Stimulated activated CD8-positive, alpha-beta memory T cell treated with anti-CD3 and anti-CD28 coated beads, Interleukin-12 subunit alpha, Interleukin-12 subunit beta, amount 100 ng/mL, for 1 hour (primary cell): ENCODE data around the gene UNC119.

ENCODE experiments used
- DNase-seq: peaks from one replicate; pipeline ENCODE4 v3.0.0-alpha.2; 2020; ENCODE audit warnings: low read depth

UNC119 gene

DNA sequence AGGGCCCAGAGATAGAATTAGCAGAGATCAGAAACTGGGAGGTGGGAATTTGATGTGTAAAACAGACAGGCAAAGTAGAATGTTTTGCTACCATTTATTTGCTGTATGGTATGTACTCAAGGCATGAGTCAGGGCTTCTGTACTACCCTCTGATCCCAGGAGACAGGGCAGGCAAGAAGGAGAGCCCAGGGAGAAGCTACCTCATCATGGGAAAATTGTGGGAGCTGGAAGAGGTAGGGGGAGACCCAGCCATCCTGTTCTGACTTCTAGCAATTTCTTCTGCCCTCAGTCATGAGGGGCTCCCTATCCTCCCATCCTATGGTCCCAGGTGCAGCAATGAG is 20.6 kb upstream of the UNC119 start:
- DNase-seq, result no peak

DNA sequence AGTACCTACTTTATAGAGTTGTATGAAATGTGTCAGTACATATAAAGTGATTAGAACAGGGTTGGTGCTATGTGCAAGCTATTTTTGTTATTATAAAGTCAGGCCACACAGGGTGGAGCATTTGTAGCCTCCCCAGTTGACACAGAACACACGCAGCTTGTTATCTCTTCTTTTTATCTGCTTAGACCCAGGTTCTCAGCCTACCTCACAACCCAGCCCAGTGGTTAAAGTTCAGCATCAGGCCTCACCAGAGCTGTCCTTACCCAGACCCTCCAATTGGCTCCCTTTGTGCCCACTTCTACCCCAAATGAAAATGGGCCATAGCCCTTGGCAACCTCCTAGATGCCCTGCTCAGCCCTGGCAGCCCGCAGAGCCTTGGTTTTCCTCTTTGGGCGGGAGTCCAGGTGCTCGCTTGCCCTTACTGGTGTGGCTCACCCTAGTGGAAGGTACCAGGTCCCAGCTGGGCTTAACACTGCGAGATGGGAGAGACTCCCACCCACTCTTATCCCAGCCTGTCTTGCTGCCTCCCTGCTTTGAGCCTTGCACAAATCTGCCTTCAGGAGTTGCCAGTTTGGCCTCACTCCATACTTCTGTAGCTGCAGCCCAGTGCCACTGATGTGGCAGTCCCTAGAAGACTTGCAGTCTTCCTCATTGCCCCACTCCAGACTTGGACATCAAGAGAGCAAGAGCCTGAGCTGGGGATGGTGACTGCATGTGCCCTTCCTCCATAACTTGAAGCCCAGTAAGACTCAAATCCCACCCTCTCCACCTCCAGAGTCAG is 20.0 kb upstream of the UNC119 start:
- no peak for DNase-seq

DNA sequence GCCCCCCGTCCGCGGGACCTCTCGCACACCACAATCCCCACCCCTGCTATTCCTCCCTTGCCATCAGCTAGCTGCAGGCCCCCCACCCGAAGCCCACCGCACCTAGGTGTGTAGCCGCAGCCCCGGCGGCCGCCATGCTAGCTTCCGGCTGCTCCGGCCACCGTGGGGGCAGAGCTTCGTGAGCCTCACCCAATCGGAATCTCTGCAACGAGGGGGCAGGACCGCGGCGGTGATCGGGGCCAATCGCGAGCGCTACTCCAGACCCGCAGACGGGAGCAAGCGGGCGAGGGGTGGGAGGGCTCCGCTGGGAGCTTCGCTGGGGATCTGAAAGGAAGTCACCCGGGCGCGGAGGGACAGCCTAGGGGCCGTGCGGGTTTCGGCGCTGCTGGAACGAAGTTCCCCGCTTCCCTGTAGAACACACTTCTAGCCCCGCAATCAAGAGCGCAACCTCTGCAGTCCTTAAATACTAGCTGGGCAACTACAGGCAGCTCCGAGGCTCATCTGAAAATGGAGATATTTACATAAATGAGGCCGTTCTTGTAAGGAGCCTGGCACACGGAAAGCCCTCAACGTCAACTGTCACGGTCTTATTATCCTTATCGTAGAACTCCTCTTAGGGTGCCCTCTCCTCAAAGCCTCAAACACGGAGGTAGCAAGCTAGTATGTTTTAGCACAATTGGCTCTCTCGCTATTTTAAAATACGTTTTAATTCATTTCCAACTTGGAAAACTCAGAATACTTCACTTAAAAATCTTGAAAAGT is 19.1 kb upstream of the UNC119 start, which contains the start of gene PIGS:
PIGS (minus strand) TSS at position 164 of the 762 bp plus-strand sequence; CDS start at position 136, 28 bp downstream.
- peak; percentile 87 for DNase-seq

DNA sequence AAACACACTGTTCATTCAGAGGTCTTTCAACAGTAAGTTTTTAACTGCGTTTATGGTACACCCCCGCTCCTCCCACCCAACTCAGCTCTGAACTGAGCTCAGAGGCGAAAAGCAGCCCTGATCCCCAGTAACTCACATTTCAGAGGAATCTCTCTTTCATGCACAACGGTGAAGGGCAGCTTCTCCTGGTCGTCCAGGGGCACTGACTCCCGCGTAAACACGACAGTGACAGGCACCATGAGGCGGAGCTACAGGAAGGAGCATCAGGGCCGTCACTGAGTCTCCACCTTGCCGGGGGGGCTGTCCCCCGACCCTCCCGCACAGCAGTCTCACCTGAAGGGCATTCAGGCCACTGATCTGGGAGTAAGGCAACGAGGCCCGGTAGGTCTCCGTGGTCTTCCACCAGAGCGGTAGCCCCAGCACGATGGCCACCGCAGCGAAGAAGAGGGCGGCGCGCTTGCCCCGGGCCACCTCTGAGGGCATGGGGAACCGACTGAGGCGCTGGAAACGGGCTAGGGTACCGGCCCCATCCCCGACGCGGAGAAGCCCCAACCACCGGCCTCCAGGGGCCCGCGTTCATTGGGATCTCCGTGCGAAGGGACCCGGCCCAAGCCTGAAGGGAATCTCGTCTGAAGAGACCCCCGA is 18.4 kb upstream of the UNC119 start:
- peak; percentile 15 for DNase-seq

- no peak for DNase-seq
Observed at GRCh38 chr17:28569446-28569845, 17.0 kb upstream of the UNC119 start.

- DNase-seq, result no peak
Observed at GRCh38 chr17:28567604-28568003, 15.2 kb upstream of the UNC119 start.

DNA sequence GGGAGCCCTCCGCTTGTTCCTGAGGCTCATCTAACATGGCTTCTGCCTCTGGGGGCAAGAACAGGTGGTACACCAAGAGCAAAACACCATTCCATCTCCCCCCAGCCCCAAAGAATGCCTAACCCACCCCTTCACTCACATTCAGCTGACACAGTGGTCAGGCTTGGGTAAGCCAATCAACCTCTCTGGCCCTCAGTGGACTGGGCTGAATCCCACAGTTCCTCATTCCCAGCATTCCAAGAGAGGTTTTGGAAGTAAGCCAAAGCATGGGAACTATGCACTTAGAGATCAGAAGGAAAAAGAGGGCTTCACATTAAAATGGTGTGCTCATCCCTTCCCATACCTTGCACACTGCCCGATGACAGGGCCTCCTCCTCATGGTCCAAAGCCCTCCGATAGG is 11.1 kb upstream of the UNC119 start:
- no peak for DNase-seq

DNA sequence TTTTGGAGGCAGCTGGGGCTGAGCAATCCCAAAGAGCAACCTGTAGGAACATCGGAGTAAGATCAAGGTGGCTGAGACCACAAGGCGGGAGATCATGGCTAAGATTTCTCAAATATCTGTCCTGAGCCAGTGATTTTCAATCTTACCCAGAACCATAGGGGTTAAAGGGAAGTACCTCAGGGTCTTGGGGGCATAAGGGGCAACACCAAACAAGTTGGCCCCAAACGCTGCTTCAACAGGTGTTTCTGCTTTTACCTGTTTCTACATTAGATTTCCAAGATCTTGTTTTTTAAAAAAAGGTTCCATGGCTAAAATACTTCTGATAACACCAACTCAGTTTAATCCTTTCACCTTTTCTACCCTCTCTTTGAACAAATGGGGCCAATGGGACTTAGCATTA is 2.6 kb upstream of the UNC119 start:
- no peak for DNase-seq

DNA sequence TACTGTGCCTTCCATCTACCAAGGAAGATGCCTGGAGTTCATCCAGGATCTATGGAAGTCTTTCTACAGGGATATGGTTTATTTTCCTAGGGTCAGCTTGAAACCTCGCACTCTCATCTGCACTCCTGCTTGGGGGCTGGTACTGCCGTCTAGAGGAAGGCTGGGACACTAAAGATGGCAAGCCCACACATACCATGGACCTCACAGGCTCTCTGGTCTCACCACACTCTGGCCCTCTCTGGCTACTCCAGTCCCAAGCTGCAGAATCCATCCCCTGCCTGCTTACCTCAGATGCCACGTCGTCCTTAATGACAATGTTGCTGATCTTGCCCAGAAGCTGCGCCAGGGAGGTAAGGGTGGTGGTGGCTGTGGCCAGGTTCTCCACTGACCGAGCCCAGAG is 2.1 kb upstream of the UNC119 start:
- DNase-seq, result no peak

- DNase-seq, result no peak
Observed at GRCh38 chr17:28553000-28553505, 629 bp upstream of the UNC119 start.

GRCh38 chr17:28551421-28552175 is 826 bp downstream of the UNC119 start:
- DNase-seq, result no peak

GRCh38 chr17:28550858-28551257 is 1.6 kb downstream of the UNC119 start:
- no peak for DNase-seq

GRCh38 chr17:28549236-28550132 is 2.9 kb downstream of the UNC119 start:
- DNase-seq, result peak; percentile 15

DNA sequence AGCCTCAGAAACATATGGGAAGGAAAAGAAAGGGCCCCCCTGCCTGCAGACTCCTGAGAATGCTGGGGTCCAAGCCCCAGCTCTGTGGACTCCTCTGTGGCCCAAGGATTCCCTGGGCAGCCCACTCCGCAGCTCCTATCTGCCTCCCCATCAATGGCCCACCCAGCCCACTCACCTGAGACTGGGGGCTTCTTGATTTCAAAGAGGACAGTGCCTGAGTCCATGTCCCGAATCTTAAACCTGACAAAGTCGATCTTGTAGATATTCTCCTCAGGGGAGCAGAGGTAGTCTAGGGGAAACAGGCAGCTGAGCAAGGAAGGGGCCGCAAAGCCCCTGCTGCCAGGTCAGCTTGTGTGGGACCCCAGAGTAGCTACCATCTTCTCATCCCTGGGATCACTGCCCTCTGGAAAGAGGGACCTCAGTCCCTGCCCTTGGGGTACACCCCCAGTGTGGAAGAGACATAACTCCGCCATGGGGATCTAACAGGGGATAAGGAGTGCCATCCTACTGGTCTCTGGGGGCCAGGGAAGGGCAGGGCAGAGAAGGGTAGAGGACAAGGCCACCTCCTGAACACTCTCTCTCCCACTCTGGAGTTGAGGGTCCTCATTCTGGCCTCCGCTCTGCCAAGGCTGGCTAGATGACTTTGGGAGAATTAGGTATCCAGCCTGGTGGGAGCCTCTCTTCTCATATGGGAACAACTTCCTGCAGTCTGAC is 3.9 kb downstream of the UNC119 start:
- no peak for DNase-seq

- peak; percentile 11 for DNase-seq
Observed at GRCh38 chr17:28547623-28548416, 4.6 kb downstream of the UNC119 start.

DNA sequence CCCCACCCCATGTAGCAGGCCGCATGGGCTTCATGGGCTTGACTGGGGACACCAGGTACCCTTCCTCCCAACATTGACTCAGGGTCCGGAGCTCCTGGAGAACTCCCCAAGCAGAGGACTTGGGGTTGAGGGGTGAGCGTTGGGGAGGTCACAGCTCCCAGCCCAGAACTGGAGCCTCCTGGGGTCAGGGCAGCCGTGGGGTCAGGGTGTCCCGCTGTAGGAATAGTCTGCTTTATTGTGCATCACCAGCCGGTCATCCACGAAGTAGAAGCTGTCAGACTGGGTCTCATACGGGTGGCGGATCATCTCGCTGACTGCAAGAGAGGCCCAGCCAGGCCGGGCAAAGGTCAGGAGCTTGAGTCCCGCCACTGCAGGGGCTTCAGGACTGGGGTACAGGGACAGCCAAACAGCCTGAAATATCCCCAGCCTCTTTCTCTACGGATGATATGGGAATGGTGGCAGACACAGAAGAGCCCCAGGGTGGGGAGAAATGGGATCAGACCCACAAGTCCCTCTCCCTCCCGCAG is 5.3 kb downstream of the UNC119 start:
- no peak for DNase-seq

DNA sequence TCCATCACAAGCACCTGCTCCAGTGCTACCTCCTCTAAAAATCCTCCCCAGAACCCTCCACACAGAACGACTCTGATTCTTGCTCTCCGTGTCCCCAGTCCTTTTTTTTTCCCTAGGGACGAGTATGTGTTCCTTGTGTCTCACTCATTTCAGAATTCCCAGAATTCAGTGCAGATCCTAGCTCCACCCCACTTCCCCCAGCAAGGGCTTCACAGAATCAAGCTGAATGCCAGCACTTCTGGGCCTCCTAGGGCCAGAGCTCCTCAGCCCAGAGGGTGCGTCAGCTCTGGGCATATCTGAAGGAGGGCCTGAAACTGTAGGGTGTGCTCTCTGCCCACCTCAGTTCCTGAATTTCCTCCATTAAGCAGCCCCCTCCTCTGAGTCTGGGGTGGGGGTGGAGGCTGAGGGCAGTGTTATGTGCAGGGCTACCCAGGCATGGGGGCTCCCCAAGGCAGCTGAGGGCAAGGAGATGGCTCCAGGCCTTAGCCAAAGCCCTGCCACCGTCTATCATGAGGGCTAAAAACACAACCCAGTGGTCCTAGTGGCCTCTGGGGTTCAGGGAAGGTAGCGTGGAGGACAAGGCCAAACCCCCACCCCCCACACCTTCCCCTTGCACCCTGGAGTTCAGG is 6.5 kb downstream of the UNC119 start:
- DNase-seq, result no peak

DNA sequence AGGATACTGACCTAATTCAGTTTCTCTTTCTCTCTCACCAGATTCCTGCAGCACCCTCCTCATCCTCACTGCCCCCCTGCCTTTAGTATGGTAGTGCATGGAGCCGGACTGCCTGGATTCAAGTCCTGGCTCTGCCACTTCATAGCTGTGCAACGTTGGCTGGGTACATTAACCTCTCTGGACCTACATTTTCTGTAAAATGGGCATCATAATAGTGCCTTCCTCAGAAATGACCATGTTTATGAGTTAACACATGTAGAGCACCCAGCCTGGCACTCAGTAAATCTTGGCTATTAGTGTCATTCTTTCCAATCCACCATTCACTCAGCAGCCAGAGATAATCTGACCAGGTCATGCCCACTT is 7.3 kb downstream of the UNC119 start:
- no peak for DNase-seq
